Naive thymus-derived CD4-positive, alpha-beta T cell (primary cell): ENCODE data around the gene FGF7. TPM values are rescaled to one million over a fixed set of nuclear protein-coding genes. Genes with fewer than 3 reads are reported as not detected.

Experiments
- ATAC-seq: fragments of 150-1000 bp; cut with Tn5 transposase; 2 replicates; pipeline ENCODE4 v1.10.0; 2021; ENCODE audit warnings: mild to moderate bottlenecking, moderate library complexity
- CTCF ChIA-PET: fragments of 350-600 bp; sonication (Branson Sonifier 250); formaldehyde crosslinking; loops from one replicate; lab custom pipeline; 2021; ENCODE audit warnings: antibody characterized with exemption; lab: Charles Lee
- POLR2A ChIA-PET: fragments of 350-600 bp; sonication (Branson Sonifier 250); formaldehyde crosslinking; loops from one replicate; lab custom pipeline; 2021; ENCODE audit warnings: antibody characterized with exemption, inconsistent platforms; lab: Charles Lee
- DNase-seq, 9 donors: peaks; one replicate each; pipeline versions ENCODE4 v3.0.0 to v3.0.0-alpha.2; 2020 to 2022; ENCODE audit warnings: mixed read lengths in 1 of 9
- H3K27ac ChIP-seq: one replicate; pipeline ENCODE4 v1.7.0; 2013; ENCODE audit warnings: mild to moderate bottlenecking, low read depth, low read length, moderate library complexity
- H3K27me3 ChIP-seq, 2 donors: one replicate each; pipeline ENCODE4 v1.7.0; 2013; ENCODE audit warnings: low read length in 2 of 2, mild to moderate bottlenecking in 2 of 2, moderate library complexity in 2 of 2; ENCODE audit not compliant: control insufficient read depth in 2 of 2, insufficient read depth in 2 of 2
- H3K36me3 ChIP-seq, 3 experiments: 1 replicate in 2 of 3; 2 replicates in 1 of 3; pipeline ENCODE4 v1.7.0; 2013; ENCODE audit warnings: low read length in 3 of 3, mild to moderate bottlenecking in 3 of 3, moderate library complexity in 1 of 3; ENCODE audit not compliant: insufficient read depth in 3 of 3, control insufficient read depth in 2 of 3
- H3K4me1 ChIP-seq, 2 donors: one replicate each; pipeline ENCODE4 v1.7.0; 2013; ENCODE audit warnings: low read length in 2 of 2, mild to moderate bottlenecking in 2 of 2, moderate library complexity in 1 of 2; ENCODE audit not compliant: control insufficient read depth in 2 of 2, insufficient read depth in 2 of 2
- H3K4me3 ChIP-seq: 2 replicates; pipeline ENCODE4 v1.7.0; 2013; ENCODE audit warnings: mild to moderate bottlenecking, low read length
- H3K9me3 ChIP-seq, 3 experiments: 1 replicate in 2 of 3; 2 replicates in 1 of 3; pipeline ENCODE4 v1.7.0; 2013; ENCODE audit warnings: low read length in 3 of 3; ENCODE audit not compliant: control insufficient read depth in 2 of 3
- H3K27ac Mint-ChIP-seq, 9 donors: one replicate each; pipeline ENCODE4 v1.8.0; 2020 to 2022; ENCODE audit warnings: mixed read lengths in 9 of 9, mild to moderate bottlenecking in 8 of 9, moderate library complexity in 5 of 9, inconsistent platforms in 2 of 9
- H3K27me3 Mint-ChIP-seq, 5 donors: one replicate each; pipeline ENCODE4 v1.8.0; 2021 to 2022; ENCODE audit warnings: mixed read lengths in 5 of 5, mild to moderate bottlenecking in 1 of 5
- H3K36me3 Mint-ChIP-seq, 5 donors: one replicate each; pipeline ENCODE4 v1.8.0; 2020 to 2022; ENCODE audit warnings: mixed read lengths in 5 of 5, mild to moderate bottlenecking in 3 of 5, inconsistent platforms in 1 of 5
- H3K4me1 Mint-ChIP-seq, 7 donors: one replicate each; pipeline ENCODE4 v1.8.0; 2020 to 2022; ENCODE audit warnings: mixed read lengths in 7 of 7, mild to moderate bottlenecking in 3 of 7, inconsistent platforms in 1 of 7
- H3K4me3 Mint-ChIP-seq, 10 donors: one replicate each; pipeline ENCODE4 v1.8.0; 2020 to 2022; ENCODE audit warnings: mild to moderate bottlenecking in 10 of 10, mixed read lengths in 10 of 10, moderate library complexity in 6 of 10, inconsistent platforms in 2 of 10
- H3K9me3 Mint-ChIP-seq, 11 donors: one replicate each; pipeline ENCODE4 v1.8.0; 2020 to 2022; ENCODE audit warnings: mixed read lengths in 11 of 11, mild to moderate bottlenecking in 4 of 11, inconsistent platforms in 1 of 11, moderate library complexity in 1 of 11
- intact Hi-C, 2 donors: fragments of 100-400 bp; cut with micrococcal nuclease; formaldehyde crosslinking; loops; one replicate each; pipeline ENCODE4 v1.15.1; 2023
- polyA plus RNA-seq, 2 donors: library from polyadenylated mRNA; unstranded; fragments of 300-500 nt; fragmentation: Illumina TruSeq; gene quantifications; one replicate each; pipeline ENCODE4 v1.2.3, GENCODE V29; 2021
- total RNA-seq, 6 experiments: library from RNA in 5 of 6; stranded (reverse) in 5 of 6; gene quantifications; 1 replicate in 5 of 6; 2 replicates in 1 of 6; pipeline ENCODE4 v1.2.3 and lab custom pipeline; 2021 to 2026

The FGF7 gene
- total and polyA plus RNA-seq, 7 experiments from 2014 or later = 0.05 to 0.34 (median 0.09) TPM; not detected in 1

- no peaks in the 10 kb centered on the region for H3K4me1 Mint-ChIP-seq
- H3K9me3 Mint-ChIP-seq = no peaks in the 10 kb centered on the region
- Histone ChIP-seq H3K27ac (no peak overlapping the region), H3K4me3 (no peak overlapping the region), H3K27me3 (no peaks in the 10 kb centered on the region), H3K4me1 (no peaks in the 10 kb centered on the region), H3K36me3 (no peaks in the 10 kb centered on the region), H3K9me3 (no peaks in the 10 kb centered on the region)
- intact Hi-C loops = no loop called here
- no peaks in the 10 kb centered on the region for H3K36me3 Mint-ChIP-seq
- H3K27ac Mint-ChIP-seq = no peak overlapping the region
- CTCF ChIA-PET = no interaction called here
- POLR2A ChIA-PET = no interaction called here
- no peak for ATAC-seq
- peaks cover 6 to 29% (median 17%) of the 10 kb centered on the region in 5 donors for H3K27me3 Mint-ChIP-seq
- DNase-seq = no peak
- no peak overlapping the region for H3K4me3 Mint-ChIP-seq
Observed at GRCh38 chr15:49452595-49452994, 29.6 kb downstream of the FGF7 start.

- no peaks in the 10 kb centered on the region for H3K4me1 ChIP-seq
- ChIA-PET POLR2A (no interaction called here), CTCF (interaction anchor here (0.9 kb wide), 1 partner anchor 15 kb away, joined by 3 read pairs; no protein-coding TSS in a partner anchor)
- H3K4me3 Mint-ChIP-seq = no peak overlapping the region
- H3K4me1 Mint-ChIP-seq = no peaks in the 10 kb centered on the region
- peaks cover 13 to 36% (median 17%) of the 10 kb centered on the region in 5 donors for H3K27me3 Mint-ChIP-seq
- H3K36me3 ChIP-seq = no peaks in the 10 kb centered on the region
- H3K9me3 ChIP-seq = no peaks in the 10 kb centered on the region
- intact Hi-C loops = no loop called here
- H3K36me3 Mint-ChIP-seq = no peaks in the 10 kb centered on the region
- ATAC-seq = no peak
- no peak overlapping the region for H3K27ac ChIP-seq
- H3K9me3 Mint-ChIP-seq = no peaks in the 10 kb centered on the region
- no peak overlapping the region for H3K4me3 ChIP-seq
- no peak for DNase-seq
- no peaks in the 10 kb centered on the region for H3K27me3 ChIP-seq
- H3K27ac Mint-ChIP-seq = no peak overlapping the region
Observed at GRCh38 chr15:49456166-49456565, 33.1 kb downstream of the FGF7 start.

DNA sequence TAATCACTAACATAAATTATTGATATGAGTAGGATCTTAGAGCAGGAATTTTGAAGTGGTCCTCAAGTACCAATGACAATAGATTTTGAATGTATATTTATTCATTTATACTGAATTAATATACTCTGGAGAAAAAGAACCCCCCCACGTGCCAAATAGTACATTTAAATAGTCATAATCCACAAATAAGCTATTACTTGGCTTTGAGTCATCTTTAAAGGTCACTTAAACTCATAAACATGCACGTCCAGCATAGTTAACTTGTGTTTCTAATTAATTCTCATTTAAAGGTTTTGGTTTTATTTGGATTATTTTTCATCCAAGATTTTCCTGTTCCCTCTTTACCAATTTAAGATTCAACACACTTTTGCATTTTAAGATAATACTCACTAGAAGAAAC lies 35.1 kb downstream of the FGF7 start:
- H3K4me3 ChIP-seq = no peak overlapping the region
- CTCF ChIA-PET = no interaction called here
- no peaks in the 10 kb centered on the region for H3K4me1 ChIP-seq
- no peaks in the 10 kb centered on the region for H3K9me3 ChIP-seq
- H3K27ac ChIP-seq = no peak overlapping the region
- Mint-ChIP-seq H3K9me3 (no peaks in the 10 kb centered on the region), H3K27ac (no peak overlapping the region), H3K27me3 (peaks cover 13 to 42% (median 17%) of the 10 kb centered on the region in 5 donors), H3K4me1 (no peaks in the 10 kb centered on the region), H3K4me3 (no peak overlapping the region), H3K36me3 (no peaks in the 10 kb centered on the region)
- intact Hi-C loops = no loop called here
- no peak for DNase-seq
- ATAC-seq = no peak
- POLR2A ChIA-PET = no interaction called here
- no peaks in the 10 kb centered on the region for H3K27me3 ChIP-seq
- no peaks in the 10 kb centered on the region for H3K36me3 ChIP-seq

- Mint-ChIP-seq H3K27me3 (peaks cover 7 to 36% (median 11%) of the 10 kb centered on the region in 5 donors), H3K4me3 (no peak overlapping the region), H3K36me3 (no peaks in the 10 kb centered on the region), H3K4me1 (no peaks in the 10 kb centered on the region), H3K9me3 (no peaks in the 10 kb centered on the region), H3K27ac (no peak overlapping the region)
- intact Hi-C loops = no loop called here
- Histone ChIP-seq H3K9me3 (no peaks in the 10 kb centered on the region), H3K4me3 (no peak overlapping the region), H3K27ac (no peak overlapping the region), H3K27me3 (no peaks in the 10 kb centered on the region), H3K36me3 (no peaks in the 10 kb centered on the region), H3K4me1 (no peaks in the 10 kb centered on the region)
- DNase-seq (no peak), ATAC-seq (no peak)
- ChIA-PET POLR2A (no interaction called here), CTCF (interaction anchor here (0.6 kb wide), 1 partner anchor 1272 kb away, joined by 3 read pairs; no protein-coding TSS in a partner anchor)
Observed at GRCh38 chr15:49460411-49460941, 37.4 kb downstream of the FGF7 start.

GRCh38 chr15:49462232-49462844 lies 39.3 kb downstream of the FGF7 start:
- H3K4me1 Mint-ChIP-seq = peaks cover 0 to 12% (median 2%) of the 10 kb centered on the region in 7 donors
- no peaks in the 10 kb centered on the region for H3K9me3 Mint-ChIP-seq
- H3K36me3 Mint-ChIP-seq = no peaks in the 10 kb centered on the region
- no peaks in the 10 kb centered on the region for H3K36me3 ChIP-seq
- no peaks in the 10 kb centered on the region for H3K27me3 ChIP-seq
- no peak overlapping the region for H3K27ac Mint-ChIP-seq
- no peaks in the 10 kb centered on the region for H3K4me1 ChIP-seq
- H3K27me3 Mint-ChIP-seq = peaks cover 0 to 26% (median 6%) of the 10 kb centered on the region in 5 donors
- H3K4me3 ChIP-seq = no peak overlapping the region
- POLR2A ChIA-PET = no interaction called here
- CTCF ChIA-PET = no interaction called here
- ATAC-seq (peak; percentile 64), DNase-seq (no peak)
- H3K4me3 Mint-ChIP-seq = no peak overlapping the region
- H3K27ac ChIP-seq = no peak overlapping the region
- intact Hi-C loops = no loop called here
- no peaks in the 10 kb centered on the region for H3K9me3 ChIP-seq

GRCh38 chr15:49464522-49464921 lies 41.5 kb downstream of the FGF7 start:
- ATAC-seq (no peak), DNase-seq (no peak)
- intact Hi-C loops = no loop called here
- Mint-ChIP-seq H3K9me3 (no peaks in the 10 kb centered on the region), H3K36me3 (no peaks in the 10 kb centered on the region), H3K27me3 (peaks cover 0 to 16% (median 3%) of the 10 kb centered on the region in 5 donors), H3K4me1 (peaks cover 0 to 12% (median 2%) of the 10 kb centered on the region in 7 donors), H3K27ac (no peak overlapping the region), H3K4me3 (no peak overlapping the region)
- Histone ChIP-seq H3K9me3 (no peaks in the 10 kb centered on the region), H3K4me1 (no peaks in the 10 kb centered on the region), H3K4me3 (no peak overlapping the region), H3K27me3 (no peaks in the 10 kb centered on the region), H3K27ac (no peak overlapping the region), H3K36me3 (no peaks in the 10 kb centered on the region)
- POLR2A ChIA-PET = no interaction called here
- CTCF ChIA-PET = no interaction called here

DNA sequence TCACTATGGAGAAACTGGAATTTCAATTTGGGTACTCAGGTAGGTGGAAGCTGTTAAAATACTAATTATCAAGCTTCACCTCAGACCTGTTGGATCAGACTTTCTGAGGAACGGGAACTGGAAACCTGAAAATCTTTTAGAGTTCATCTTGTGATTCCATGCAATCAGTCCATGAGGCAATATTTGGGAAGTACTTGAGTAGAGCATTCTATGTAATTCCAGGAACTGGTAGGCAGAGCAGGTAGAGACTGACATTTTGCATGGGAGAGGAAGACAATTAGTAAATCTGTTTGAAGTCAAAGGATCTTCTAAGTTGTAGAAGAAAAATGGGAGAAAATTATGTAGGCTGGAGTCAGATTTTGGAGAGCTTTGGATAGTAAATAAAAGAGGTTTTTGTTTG lies 43.1 kb downstream of the FGF7 start:
- no peaks in the 10 kb centered on the region for H3K27me3 ChIP-seq

More for the DNA sequence above, 43.1 kb downstream of the FGF7 start:
- no peaks in the 10 kb centered on the region for H3K9me3 Mint-ChIP-seq
- H3K27ac Mint-ChIP-seq = no peak overlapping the region
- peaks cover 0 to 12% (median 2%) of the 10 kb centered on the region in 7 donors for H3K4me1 Mint-ChIP-seq
- peak overlapping the region in 1 of 10 donors; percentile 9 for H3K4me3 Mint-ChIP-seq
- no peaks in the 10 kb centered on the region for H3K36me3 Mint-ChIP-seq
- ChIA-PET CTCF (no interaction called here), POLR2A (no interaction called here)
- intact Hi-C loops = no loop called here
- Histone ChIP-seq H3K27ac (no peak overlapping the region), H3K4me1 (no peaks in the 10 kb centered on the region), H3K9me3 (no peaks in the 10 kb centered on the region), H3K36me3 (no peaks in the 10 kb centered on the region), H3K4me3 (no peak overlapping the region)
- DNase-seq (no peak), ATAC-seq (no peak)
- peaks cover 0 to 7% (median 0%) of the 10 kb centered on the region in 5 donors for H3K27me3 Mint-ChIP-seq
